ENCODE results near the gene TRAF4. TPM values are rescaled to one million over a fixed set of nuclear protein-coding genes. Genes with fewer than 3 reads are reported as not detected.
"Not testable (repeated sequence)": the region's sequence is repeated elsewhere in the genome, so short reads cannot be mapped to it uniquely, and the experiment has no call there.

Gene TRAF4
- total RNA-seq, 1 experiment from 2014 or later: 227 TPM

- H3K79me2 ChIP-seq (ENCODE audit: insufficient read depth, low read length): peaks cover 14% of the 10 kb centered on the region; the same call in 1 of the 2 replicates
- H3K27me3 ChIP-seq (ENCODE audit: insufficient read depth, low read length): no peaks in the 10 kb centered on the region
- Mint-ChIP-seq H3K4me1 (peaks cover 39 to 60% of the 10 kb centered on the region in 2 experiments), H3K9me3 (no peaks in the 10 kb centered on the region; a peak in 2 of 5 replicates), H3K36me3 (ENCODE audit: insufficient read depth in 1 of 3, low read depth in 3 of 3) (peaks cover 45 to 56% (median 49%) of the 10 kb centered on the region in 3 experiments), H3K27me3 (ENCODE audit: low read depth) (no peaks in the 10 kb centered on the region; the same call in 1 of the 2 replicates), H3K4me3 (peak overlapping the region; percentile 48 to 96), H3K27ac (peak overlapping the region in 2 of 3 experiments; percentile 31 to 70; a peak in 4 of 7 replicates)
- no peaks in the 10 kb centered on the region for H3K9me3 ChIP-seq (ENCODE audit: control insufficient read depth, low read depth, low read length)
- no peak overlapping the region for H3K14ac ChIP-seq (ENCODE audit: insufficient read depth, low read length)
- no peak overlapping the region for H3K23ac ChIP-seq (ENCODE audit: insufficient read length, low read depth, low read length)
- H2AK5ac ChIP-seq (ENCODE audit: insufficient read length, low read length): no peak overlapping the region
- H3T11ph ChIP-seq (ENCODE audit: low read length): no peak overlapping the region
- H2BK15ac ChIP-seq (ENCODE audit: low read depth, low read length): no peak overlapping the region
- H3K4me2 ChIP-seq (ENCODE audit: insufficient read depth, insufficient read length, low read length): peak overlapping the region; percentile 90
- H3K4ac ChIP-seq (ENCODE audit: low read depth, low read length): no peak overlapping the region
- H4K91ac ChIP-seq (ENCODE audit: insufficient read length, low read depth, low read length): no peak overlapping the region
- no peak overlapping the region for H3K9ac ChIP-seq (ENCODE audit: extremely low read depth, insufficient read length, low read length)
- no peak overlapping the region for H2BK120ac ChIP-seq (ENCODE audit: low read depth, low read length, poor library complexity, severe bottlenecking)
- peaks cover 3% of the 10 kb centered on the region for H3K79me1 ChIP-seq (ENCODE audit: insufficient read depth, low read depth, low read length, poor library complexity, severe bottlenecking)
- 0 out of 2 replicates have a peak, but pooled peaks cover 7% of the 10 kb centered on the region for H3K4me1 ChIP-seq (ENCODE audit: insufficient read depth, low read length)
- H2BK5ac ChIP-seq (ENCODE audit: insufficient read length, low read length): no peak overlapping the region
- H3K27ac ChIP-seq (ENCODE audit: insufficient read length, low read depth, low read length): no peak overlapping the region
- no peak for DNase-seq
- no peak overlapping the region for H2BK20ac ChIP-seq (ENCODE audit: low read depth, low read length, poor library complexity, severe bottlenecking)
- no peak overlapping the region for H3K56ac ChIP-seq (ENCODE audit: insufficient read length, low read depth, low read length)
- no CpG with 5 or more reads among the region's 6 CpGs for WGBS (ENCODE audit: extremely low coverage, insufficient read length, low lambda C conversion rate)
- peaks cover 34% of the 10 kb centered on the region for H3K23me2 ChIP-seq (ENCODE audit: insufficient read length, low read depth, low read length, poor library complexity, severe bottlenecking)
- H2BK12ac ChIP-seq (ENCODE audit: insufficient read length, low read depth, low read length): no peak overlapping the region
- H4K20me1 ChIP-seq (ENCODE audit: control insufficient read depth, insufficient read depth, insufficient read length): no peaks in the 10 kb centered on the region
- no peak overlapping the region for H2AFZ ChIP-seq (ENCODE audit: low read length)
- no peak overlapping the region for H3K18ac ChIP-seq (ENCODE audit: insufficient read length, low read depth, low read length)
- no peak overlapping the region for H4K8ac ChIP-seq (replicated peaks; ENCODE audit: insufficient read length, low read depth, low read length)
- no peak overlapping the region for H4K5ac ChIP-seq (ENCODE audit: insufficient read length, low read depth, low read length)
- TF ChIP-seq, protein P1, sequence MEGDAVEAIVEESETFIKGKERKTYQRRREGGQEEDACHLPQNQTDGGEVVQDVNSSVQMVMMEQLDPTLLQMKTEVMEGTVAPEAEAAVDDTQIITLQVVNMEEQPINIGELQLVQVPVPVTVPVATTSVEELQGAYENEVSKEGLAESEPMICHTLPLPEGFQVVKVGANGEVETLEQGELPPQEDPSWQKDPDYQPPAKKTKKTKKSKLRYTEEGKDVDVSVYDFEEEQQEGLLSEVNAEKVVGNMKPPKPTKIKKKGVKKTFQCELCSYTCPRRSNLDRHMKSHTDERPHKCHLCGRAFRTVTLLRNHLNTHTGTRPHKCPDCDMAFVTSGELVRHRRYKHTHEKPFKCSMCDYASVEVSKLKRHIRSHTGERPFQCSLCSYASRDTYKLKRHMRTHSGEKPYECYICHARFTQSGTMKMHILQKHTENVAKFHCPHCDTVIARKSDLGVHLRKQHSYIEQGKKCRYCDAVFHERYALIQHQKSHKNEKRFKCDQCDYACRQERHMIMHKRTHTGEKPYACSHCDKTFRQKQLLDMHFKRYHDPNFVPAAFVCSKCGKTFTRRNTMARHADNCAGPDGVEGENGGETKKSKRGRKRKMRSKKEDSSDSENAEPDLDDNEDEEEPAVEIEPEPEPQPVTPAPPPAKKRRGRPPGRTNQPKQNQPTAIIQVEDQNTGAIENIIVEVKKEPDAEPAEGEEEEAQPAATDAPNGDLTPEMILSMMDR (conservative IDR thresholded peaks at IDR 0.05): no peak
Measured at GRCh38 chr17:28723159-28723835, 20.5 kb upstream of the TRAF4 start.

DNA sequence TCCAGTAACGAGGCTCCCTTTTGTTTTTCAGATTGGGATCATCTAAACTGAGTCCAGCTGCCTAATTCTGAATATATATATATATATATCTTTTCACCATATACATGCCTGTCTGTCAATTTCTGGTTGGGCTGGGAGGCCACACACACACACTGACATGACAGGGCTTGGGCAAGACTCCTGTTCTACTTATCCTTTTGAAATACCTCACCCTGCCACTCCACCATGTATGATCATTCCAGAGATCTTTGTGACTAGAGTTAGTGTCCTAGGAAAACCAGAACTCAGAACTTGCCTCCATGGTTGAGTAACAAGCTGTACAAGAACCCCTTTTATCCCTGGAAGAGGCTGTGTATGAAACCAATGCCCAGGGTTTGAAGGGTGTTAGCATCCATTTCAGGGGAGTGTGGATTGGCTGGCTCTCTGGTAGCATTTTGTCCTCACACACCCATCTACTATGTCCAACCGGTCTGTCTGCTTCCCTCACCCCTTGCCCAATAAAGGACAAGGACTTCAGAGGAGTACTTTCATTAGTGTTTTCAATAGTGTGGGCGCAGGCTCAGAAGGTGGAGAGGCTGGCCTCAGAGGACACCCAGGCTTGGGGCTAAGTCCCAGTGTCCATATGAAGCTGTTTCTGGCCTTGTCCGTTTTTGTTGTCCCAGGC lies 19.8 kb upstream of the TRAF4 start:
- not testable (repeated sequence) for H2BK15ac ChIP-seq (ENCODE audit: low read depth, low read length); H2BK20ac ChIP-seq (ENCODE audit: low read depth, low read length, poor library complexity, severe bottlenecking); H3K9me3 ChIP-seq (ENCODE audit: control insufficient read depth, low read depth, low read length); H2AK5ac ChIP-seq (ENCODE audit: insufficient read length, low read length); H3K4ac ChIP-seq (ENCODE audit: low read depth, low read length); H3K18ac ChIP-seq (ENCODE audit: insufficient read length, low read depth, low read length); H3K9ac ChIP-seq (ENCODE audit: extremely low read depth, insufficient read length, low read length); H4K91ac ChIP-seq (ENCODE audit: insufficient read length, low read depth, low read length); H2BK12ac ChIP-seq (ENCODE audit: insufficient read length, low read depth, low read length); H4K5ac ChIP-seq (ENCODE audit: insufficient read length, low read depth, low read length); H3K9me3 Mint-ChIP-seq; H3K14ac ChIP-seq (ENCODE audit: insufficient read depth, low read length); DNase-seq; H3K79me1 ChIP-seq (ENCODE audit: insufficient read depth, low read depth, low read length, poor library complexity, severe bottlenecking); H4K20me1 ChIP-seq (ENCODE audit: control insufficient read depth, insufficient read depth, insufficient read length); H2BK120ac ChIP-seq (ENCODE audit: low read depth, low read length, poor library complexity, severe bottlenecking); H2BK5ac ChIP-seq (ENCODE audit: insufficient read length, low read length); H3T11ph ChIP-seq (ENCODE audit: low read length); H3K27me3 ChIP-seq (ENCODE audit: insufficient read depth, low read length); H3K23ac ChIP-seq (ENCODE audit: insufficient read length, low read depth, low read length); H3K56ac ChIP-seq (ENCODE audit: insufficient read length, low read depth, low read length); H2AFZ ChIP-seq (ENCODE audit: low read length); H3K27me3 Mint-ChIP-seq (ENCODE audit: low read depth); H3K4me1 ChIP-seq (ENCODE audit: insufficient read depth, low read length); H4K8ac ChIP-seq (replicated peaks; ENCODE audit: insufficient read length, low read depth, low read length); H3K27ac ChIP-seq (ENCODE audit: insufficient read length, low read depth, low read length)
- Histone ChIP-seq H3K79me2 (ENCODE audit: insufficient read depth, low read length) (peaks cover 14% of the 10 kb centered on the region; the same call in 1 of the 2 replicates), H3K4me2 (ENCODE audit: insufficient read depth, insufficient read length, low read length) (peak overlapping the region; percentile 79), H3K23me2 (ENCODE audit: insufficient read length, low read depth, low read length, poor library complexity, severe bottlenecking) (peaks cover 28% of the 10 kb centered on the region)
- WGBS (ENCODE audit: extremely low coverage, insufficient read length, low lambda C conversion rate): no CpG with 5 or more reads among the region's 4 CpGs
- peak overlapping the region; percentile 95 to 96 for H3K4me3 Mint-ChIP-seq
- H3K36me3 Mint-ChIP-seq (ENCODE audit: insufficient read depth in 1 of 3, low read depth in 3 of 3): peaks cover 45 to 56% (median 49%) of the 10 kb centered on the region in 3 experiments
- peaks cover 36 to 56% of the 10 kb centered on the region in 2 experiments for H3K4me1 Mint-ChIP-seq
- H3K27ac Mint-ChIP-seq: peak overlapping the region in 2 of 3 experiments; percentile 95 to 100; a peak in 5 of 7 replicates
